Measurements from ENCODE around the gene PFN4. TPM values are rescaled to one million over a fixed set of nuclear protein-coding genes. Genes with fewer than 3 reads are reported as not detected.

The PFN4 gene
- total and polyA plus RNA-seq, 9 of the 15 experiments (the other 6 are each of a cell fraction or from before 2014, with no cell fraction given), result 0.07 to 0.54 (median 0.31) TPM; not detected in 2

DNA sequence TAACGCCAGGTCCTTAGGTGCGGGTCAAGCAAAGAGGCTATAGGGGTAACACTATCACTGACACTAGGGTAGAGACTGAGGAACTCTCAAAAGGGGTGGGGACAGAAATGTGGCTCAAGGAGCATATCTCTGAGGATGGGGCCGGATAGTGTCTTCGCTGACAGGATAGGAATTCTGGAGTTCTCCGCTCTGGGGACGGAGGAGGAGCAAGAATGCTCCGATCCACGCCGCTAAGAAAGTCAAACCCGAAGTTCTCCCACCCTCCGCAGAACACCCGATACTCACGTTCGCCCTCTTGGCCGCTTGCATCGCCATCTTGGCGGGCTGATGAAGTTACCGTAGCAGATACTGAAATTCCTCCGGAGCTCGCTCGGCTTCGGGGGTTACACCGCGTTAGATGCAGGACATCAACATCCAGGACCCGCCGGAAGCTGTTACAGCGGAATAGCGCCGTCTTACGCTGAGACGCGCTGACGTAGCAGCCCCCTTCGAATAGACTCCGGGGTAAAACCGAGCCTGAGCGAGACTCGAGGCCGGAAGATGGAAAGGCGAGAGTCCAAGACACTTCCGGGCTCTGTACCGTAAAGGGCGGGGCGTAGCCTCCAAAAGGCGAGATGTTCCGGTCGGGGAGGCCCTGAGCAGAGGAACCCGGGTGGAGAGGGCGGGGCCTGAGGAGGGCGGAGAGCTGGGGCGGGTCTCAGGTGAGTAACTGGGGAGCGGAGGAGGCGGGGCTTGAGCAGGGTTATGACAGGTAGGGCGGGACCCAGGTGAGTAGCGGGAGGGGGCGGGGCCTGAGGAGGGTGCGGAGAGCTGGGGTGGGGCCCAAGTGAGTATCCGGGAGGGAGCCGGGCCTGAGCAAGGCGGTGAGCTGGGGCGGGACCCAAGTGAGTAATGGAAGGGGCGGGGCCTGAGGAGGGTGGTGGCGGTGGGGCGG lies 47.0 kb downstream of the PFN4 start, which contains the start of gene SF3B6 (continued):
- TF ChIP-seq, protein P1, sequence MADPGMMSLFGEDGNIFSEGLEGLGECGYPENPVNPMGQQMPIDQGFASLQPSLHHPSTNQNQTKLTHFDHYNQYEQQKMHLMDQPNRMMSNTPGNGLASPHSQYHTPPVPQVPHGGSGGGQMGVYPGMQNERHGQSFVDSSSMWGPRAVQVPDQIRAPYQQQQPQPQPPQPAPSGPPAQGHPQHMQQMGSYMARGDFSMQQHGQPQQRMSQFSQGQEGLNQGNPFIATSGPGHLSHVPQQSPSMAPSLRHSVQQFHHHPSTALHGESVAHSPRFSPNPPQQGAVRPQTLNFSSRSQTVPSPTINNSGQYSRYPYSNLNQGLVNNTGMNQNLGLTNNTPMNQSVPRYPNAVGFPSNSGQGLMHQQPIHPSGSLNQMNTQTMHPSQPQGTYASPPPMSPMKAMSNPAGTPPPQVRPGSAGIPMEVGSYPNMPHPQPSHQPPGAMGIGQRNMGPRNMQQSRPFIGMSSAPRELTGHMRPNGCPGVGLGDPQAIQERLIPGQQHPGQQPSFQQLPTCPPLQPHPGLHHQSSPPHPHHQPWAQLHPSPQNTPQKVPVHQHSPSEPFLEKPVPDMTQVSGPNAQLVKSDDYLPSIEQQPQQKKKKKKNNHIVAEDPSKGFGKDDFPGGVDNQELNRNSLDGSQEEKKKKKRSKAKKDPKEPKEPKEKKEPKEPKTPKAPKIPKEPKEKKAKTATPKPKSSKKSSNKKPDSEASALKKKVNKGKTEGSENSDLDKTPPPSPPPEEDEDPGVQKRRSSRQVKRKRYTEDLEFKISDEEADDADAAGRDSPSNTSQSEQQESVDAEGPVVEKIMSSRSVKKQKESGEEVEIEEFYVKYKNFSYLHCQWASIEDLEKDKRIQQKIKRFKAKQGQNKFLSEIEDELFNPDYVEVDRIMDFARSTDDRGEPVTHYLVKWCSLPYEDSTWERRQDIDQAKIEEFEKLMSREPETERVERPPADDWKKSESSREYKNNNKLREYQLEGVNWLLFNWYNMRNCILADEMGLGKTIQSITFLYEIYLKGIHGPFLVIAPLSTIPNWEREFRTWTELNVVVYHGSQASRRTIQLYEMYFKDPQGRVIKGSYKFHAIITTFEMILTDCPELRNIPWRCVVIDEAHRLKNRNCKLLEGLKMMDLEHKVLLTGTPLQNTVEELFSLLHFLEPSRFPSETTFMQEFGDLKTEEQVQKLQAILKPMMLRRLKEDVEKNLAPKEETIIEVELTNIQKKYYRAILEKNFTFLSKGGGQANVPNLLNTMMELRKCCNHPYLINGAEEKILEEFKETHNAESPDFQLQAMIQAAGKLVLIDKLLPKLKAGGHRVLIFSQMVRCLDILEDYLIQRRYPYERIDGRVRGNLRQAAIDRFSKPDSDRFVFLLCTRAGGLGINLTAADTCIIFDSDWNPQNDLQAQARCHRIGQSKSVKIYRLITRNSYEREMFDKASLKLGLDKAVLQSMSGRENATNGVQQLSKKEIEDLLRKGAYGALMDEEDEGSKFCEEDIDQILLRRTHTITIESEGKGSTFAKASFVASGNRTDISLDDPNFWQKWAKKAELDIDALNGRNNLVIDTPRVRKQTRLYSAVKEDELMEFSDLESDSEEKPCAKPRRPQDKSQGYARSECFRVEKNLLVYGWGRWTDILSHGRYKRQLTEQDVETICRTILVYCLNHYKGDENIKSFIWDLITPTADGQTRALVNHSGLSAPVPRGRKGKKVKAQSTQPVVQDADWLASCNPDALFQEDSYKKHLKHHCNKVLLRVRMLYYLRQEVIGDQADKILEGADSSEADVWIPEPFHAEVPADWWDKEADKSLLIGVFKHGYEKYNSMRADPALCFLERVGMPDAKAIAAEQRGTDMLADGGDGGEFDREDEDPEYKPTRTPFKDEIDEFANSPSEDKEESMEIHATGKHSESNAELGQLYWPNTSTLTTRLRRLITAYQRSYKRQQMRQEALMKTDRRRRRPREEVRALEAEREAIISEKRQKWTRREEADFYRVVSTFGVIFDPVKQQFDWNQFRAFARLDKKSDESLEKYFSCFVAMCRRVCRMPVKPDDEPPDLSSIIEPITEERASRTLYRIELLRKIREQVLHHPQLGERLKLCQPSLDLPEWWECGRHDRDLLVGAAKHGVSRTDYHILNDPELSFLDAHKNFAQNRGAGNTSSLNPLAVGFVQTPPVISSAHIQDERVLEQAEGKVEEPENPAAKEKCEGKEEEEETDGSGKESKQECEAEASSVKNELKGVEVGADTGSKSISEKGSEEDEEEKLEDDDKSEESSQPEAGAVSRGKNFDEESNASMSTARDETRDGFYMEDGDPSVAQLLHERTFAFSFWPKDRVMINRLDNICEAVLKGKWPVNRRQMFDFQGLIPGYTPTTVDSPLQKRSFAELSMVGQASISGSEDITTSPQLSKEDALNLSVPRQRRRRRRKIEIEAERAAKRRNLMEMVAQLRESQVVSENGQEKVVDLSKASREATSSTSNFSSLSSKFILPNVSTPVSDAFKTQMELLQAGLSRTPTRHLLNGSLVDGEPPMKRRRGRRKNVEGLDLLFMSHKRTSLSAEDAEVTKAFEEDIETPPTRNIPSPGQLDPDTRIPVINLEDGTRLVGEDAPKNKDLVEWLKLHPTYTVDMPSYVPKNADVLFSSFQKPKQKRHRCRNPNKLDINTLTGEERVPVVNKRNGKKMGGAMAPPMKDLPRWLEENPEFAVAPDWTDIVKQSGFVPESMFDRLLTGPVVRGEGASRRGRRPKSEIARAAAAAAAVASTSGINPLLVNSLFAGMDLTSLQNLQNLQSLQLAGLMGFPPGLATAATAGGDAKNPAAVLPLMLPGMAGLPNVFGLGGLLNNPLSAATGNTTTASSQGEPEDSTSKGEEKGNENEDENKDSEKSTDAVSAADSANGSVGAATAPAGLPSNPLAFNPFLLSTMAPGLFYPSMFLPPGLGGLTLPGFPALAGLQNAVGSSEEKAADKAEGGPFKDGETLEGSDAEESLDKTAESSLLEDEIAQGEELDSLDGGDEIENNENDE (IDR thresholded peaks at IDR 0.05; ENCODE audit: low read depth, low read length), result peak; percentile 62
- TF ChIP-seq GTF2E2 (tag; IDR thresholded peaks at IDR 0.05) (peak; percentile 50; the same call in 1 of the 2 replicates), FOSL1 (tag; conservative IDR thresholded peaks at IDR 0.05) (peak; percentile 52), BHLHE40 (IDR thresholded peaks at IDR 0.05; ENCODE audit: low read length) (peak; percentile 47; the same call in 1 of the 2 replicates), HNRNPUL1 (IDR thresholded peaks at IDR 0.05; ENCODE audit: low read length) (0 out of 2 replicates have a peak, but pooled peaks have one; percentile 55), MAFG (tag; conservative IDR thresholded peaks at IDR 0.05) (peak; percentile 47; the same call in 1 of the 2 replicates), SRF (CRISPR knock-in tag; IDR thresholded peaks at IDR 0.05) (peak; percentile 88 to 98; a peak in 3 of 4 replicates), NFRKB (IDR thresholded peaks at IDR 0.05; ENCODE audit: low read depth) (peak; percentile 92), SRSF9 (IDR thresholded peaks at IDR 0.05; ENCODE audit: borderline replicate concordance, low read depth, low read length) (no peak), TBL1XR1 (IDR thresholded peaks at IDR 0.05; ENCODE audit: low read length in 2 of 2) (peak in 1 of 2 experiments; percentile 90; a peak in 2 of 4 replicates), ETV6 (IDR thresholded peaks at IDR 0.05; ENCODE audit: borderline replicate concordance in 1 of 2, low read depth in 2 of 2, low read length in 1 of 2) (0 out of 4 replicates have a peak, but pooled peaks of 1 of the 2 experiments have one; percentile 53), ETV6 (CRISPR knock-in tag; IDR thresholded peaks at IDR 0.05; ENCODE audit: borderline replicate concordance) (peak; percentile 68; the same call in 1 of the 2 replicates)
